OCI-LY7 (cell line): ENCODE data around the gene OTUD3.

Source experiments
- EZH2phosphoT487 ChIP-seq: fragments of 200-600 bp; sonication (generic); IDR thresholded peaks from 2 replicates; pipeline ENCODE4 v1.6.1; 2018; ENCODE audit warnings: low read depth, borderline replicate concordance, mild to moderate bottlenecking, mixed run types, antibody characterized with exemption, low read length, moderate library complexity, mixed read lengths
- TF ChIP-seq, protein P1 (sequence below): fragments of 200-600 bp; sonication (generic); conservative IDR thresholded peaks from 2 replicates; pipeline ENCODE4 v1.5.1; 2014; ENCODE audit warnings: mild to moderate bottlenecking, antibody characterized with exemption, low read length, moderate library complexity, mixed read lengths

DNA sequence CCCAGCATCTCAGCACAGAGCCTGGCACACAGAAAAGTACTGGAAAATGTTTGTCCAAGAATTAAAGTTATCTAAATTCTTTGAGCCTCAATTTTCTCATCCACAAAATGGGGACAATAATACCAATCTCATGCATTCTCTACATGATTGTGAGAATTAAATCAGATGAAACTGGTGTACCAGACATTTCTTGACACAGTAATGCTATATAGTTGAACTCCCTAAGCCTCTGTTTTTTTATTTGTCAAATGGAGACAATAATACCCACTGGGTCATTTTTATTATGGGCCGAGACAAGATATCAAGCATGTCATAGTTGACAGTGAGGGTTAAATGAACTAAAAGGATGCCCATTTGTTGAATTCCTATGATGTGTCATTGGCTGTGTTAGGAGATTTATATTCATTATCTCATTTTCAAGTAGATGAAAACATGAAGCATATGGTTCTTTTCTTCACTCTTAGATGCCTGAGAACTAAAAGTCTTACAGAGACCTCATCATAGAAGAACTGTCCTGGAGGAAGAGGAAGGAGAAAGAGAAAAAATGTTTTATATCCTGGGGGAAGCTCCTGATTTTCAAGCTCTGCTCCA lies 17.5 kb upstream of the OTUD3 start:
- TF ChIP-seq, protein P1, sequence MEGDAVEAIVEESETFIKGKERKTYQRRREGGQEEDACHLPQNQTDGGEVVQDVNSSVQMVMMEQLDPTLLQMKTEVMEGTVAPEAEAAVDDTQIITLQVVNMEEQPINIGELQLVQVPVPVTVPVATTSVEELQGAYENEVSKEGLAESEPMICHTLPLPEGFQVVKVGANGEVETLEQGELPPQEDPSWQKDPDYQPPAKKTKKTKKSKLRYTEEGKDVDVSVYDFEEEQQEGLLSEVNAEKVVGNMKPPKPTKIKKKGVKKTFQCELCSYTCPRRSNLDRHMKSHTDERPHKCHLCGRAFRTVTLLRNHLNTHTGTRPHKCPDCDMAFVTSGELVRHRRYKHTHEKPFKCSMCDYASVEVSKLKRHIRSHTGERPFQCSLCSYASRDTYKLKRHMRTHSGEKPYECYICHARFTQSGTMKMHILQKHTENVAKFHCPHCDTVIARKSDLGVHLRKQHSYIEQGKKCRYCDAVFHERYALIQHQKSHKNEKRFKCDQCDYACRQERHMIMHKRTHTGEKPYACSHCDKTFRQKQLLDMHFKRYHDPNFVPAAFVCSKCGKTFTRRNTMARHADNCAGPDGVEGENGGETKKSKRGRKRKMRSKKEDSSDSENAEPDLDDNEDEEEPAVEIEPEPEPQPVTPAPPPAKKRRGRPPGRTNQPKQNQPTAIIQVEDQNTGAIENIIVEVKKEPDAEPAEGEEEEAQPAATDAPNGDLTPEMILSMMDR = no peak
- no peak for TF ChIP-seq EZH2phosphoT487
